ENCODE measurements around the gene JPH2.

Gene JPH2

DNA sequence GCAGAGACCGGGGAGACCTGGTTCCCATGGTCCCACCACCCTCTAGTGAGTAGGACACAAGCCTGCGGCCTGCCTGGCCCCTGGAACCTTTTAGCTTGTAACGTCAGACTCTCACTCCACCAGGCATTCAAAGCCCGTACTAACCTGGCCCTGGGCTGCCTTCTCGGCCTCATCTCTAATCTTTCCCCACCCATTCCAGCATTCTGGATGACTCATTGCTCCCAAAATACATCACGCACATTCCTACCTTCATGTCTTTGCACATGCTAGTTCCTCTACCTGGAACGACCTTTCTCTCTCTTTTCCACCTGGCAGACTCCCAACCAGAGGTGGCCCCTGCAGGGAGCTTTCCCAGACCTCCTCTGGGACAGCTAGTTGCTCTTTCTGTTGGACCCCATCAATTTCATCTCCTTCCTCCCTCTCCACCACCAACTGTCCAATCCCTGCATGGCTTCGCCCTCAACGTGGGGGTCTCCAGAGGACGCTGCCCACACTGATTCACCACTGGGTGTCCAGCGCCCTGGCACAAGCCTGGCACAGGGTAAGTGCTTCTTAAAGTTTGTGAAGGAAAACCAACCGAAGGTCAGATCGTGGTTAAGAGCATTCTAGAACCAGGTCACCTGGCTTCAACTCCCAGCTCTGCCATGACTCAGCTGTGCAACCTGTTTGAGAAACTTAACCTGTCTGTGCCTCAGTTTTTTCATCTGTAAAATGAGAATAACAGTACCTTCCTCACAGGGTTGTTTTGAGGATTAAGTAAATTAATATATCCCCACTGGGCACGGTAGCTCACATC is 35.2 kb downstream of the JPH2 start:
- H3K4me2 ChIP-seq (ENCODE audit: insufficient read depth, low read length), result no peak overlapping the region
- H3K4me1 ChIP-seq (ENCODE audit: insufficient read depth, low read length), result no peaks in the 10 kb centered on the region
- ATAC-seq (ENCODE audit: insufficient read depth, low read depth), result no peak
- H2AFZ ChIP-seq (ENCODE audit: low read depth, low read length), result no peak overlapping the region
- no peak for TF ChIP-seq CTCF (IDR thresholded peaks at IDR 0.05; ENCODE audit: borderline replicate concordance, extremely low read depth, low read length, poor library complexity, severe bottlenecking)
- no peak for TF ChIP-seq EZH2 (IDR thresholded peaks at IDR 0.05; ENCODE audit: borderline replicate concordance, low read depth, low read length, severe bottlenecking)
- H3K27me3 ChIP-seq (ENCODE audit: insufficient read depth, low read length, poor library complexity), result peaks cover 16% of the 10 kb centered on the region
- no peaks in the 10 kb centered on the region for H3K36me3 ChIP-seq (ENCODE audit: insufficient read depth, low read length)
- H3K9me3 ChIP-seq (ENCODE audit: insufficient read depth, low read length, severe bottlenecking), result no peaks in the 10 kb centered on the region
- no peaks in the 10 kb centered on the region for H4K20me1 ChIP-seq (ENCODE audit: insufficient read depth, low read length)
- H3K9ac ChIP-seq (ENCODE audit: low read depth, low read length), result no peak overlapping the region
- no peaks in the 10 kb centered on the region for H3K79me2 ChIP-seq (ENCODE audit: insufficient read depth, low read length)
- no peak overlapping the region for H3K4me3 ChIP-seq (ENCODE audit: low read depth in 1 of 2, low read length in 2 of 2)
- DNase-seq, result no peak
- no peak overlapping the region for H3K27ac ChIP-seq (ENCODE audit: low read length)

DNA sequence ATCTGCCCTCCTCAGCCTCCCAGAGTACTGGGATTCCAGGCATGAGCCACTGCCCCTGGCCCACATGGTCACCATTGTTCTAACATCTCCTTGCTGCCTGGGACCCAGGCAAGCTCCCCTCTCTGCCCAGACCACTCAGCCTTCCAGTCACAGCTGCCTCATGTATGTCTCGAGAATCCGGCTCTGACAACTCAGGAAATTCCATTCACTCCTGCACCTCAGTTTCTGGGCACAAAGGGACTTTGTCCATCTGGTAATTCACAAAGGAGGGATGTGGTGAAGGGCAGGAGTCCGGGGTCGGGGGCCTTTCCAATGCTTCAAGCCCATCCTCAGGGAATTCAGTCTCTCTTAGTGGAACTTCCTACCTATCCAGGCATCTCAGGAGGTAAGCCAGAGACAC is 40.7 kb downstream of the JPH2 start:
- Histone ChIP-seq H3K27me3 (ENCODE audit: insufficient read depth, low read length, poor library complexity) (peaks cover 30% of the 10 kb centered on the region), H4K20me1 (ENCODE audit: insufficient read depth, low read length) (no peaks in the 10 kb centered on the region), H3K9me3 (ENCODE audit: insufficient read depth, low read length, severe bottlenecking) (no peaks in the 10 kb centered on the region), H3K4me1 (ENCODE audit: insufficient read depth, low read length) (no peaks in the 10 kb centered on the region), H2AFZ (ENCODE audit: low read depth, low read length) (no peak overlapping the region), H3K4me3 (ENCODE audit: low read depth in 1 of 2, low read length in 2 of 2) (no peak overlapping the region), H3K36me3 (ENCODE audit: insufficient read depth, low read length) (no peaks in the 10 kb centered on the region), H3K27ac (ENCODE audit: low read length) (no peak overlapping the region), H3K9ac (ENCODE audit: low read depth, low read length) (no peak overlapping the region), H3K4me2 (ENCODE audit: insufficient read depth, low read length) (no peak overlapping the region), H3K79me2 (ENCODE audit: insufficient read depth, low read length) (no peaks in the 10 kb centered on the region)
- no peak for ATAC-seq (ENCODE audit: insufficient read depth, low read depth)
- TF ChIP-seq EZH2 (IDR thresholded peaks at IDR 0.05; ENCODE audit: borderline replicate concordance, low read depth, low read length, severe bottlenecking) (no peak), CTCF (IDR thresholded peaks at IDR 0.05; ENCODE audit: borderline replicate concordance, extremely low read depth, low read length, poor library complexity, severe bottlenecking) (no peak)
- DNase-seq, result no peak

DNA sequence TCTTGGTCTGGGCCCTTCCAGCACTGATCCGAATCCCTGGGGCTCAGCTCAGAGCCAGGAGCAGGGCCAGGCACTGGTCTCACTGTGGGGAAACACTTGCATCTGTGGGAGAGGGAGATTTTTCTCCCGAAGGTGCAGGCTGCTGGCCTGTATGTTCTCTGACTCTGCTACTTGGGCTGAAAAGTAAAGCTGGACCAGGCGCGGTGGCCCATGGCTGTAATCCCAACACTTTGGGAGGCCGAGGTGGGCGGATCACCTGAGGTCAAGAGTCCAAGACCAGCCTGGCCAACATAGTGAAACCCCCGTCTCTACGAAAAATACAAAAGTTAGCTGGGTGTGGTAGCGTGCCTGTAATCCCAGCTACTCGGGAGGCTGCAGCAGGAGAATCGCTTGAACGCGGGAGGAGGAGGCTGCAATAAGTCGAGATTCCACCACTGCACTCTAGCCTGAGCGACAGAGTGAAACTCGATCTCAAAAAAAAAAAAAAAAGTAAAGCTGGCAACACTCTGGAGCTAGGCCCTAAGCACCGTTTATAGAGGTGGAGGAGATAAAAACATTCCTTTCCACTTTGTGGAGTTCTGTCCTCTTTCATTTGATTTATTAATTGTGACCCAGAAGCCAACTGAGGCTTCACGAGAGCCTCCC is 41.7 kb downstream of the JPH2 start:
- TF ChIP-seq CTCF (IDR thresholded peaks at IDR 0.05; ENCODE audit: borderline replicate concordance, extremely low read depth, low read length, poor library complexity, severe bottlenecking), result no peak
- no peak overlapping the region for H3K4me2 ChIP-seq (ENCODE audit: insufficient read depth, low read length)
- ATAC-seq (ENCODE audit: insufficient read depth, low read depth) (no peak), DNase-seq (no peak)
- no peak overlapping the region for H3K9ac ChIP-seq (ENCODE audit: low read depth, low read length)
- H3K9me3 ChIP-seq (ENCODE audit: insufficient read depth, low read length, severe bottlenecking), result no peaks in the 10 kb centered on the region
- H2AFZ ChIP-seq (ENCODE audit: low read depth, low read length), result no peak overlapping the region
- H3K27ac ChIP-seq (ENCODE audit: low read length), result no peak overlapping the region
- H3K27me3 ChIP-seq (ENCODE audit: insufficient read depth, low read length, poor library complexity), result peaks cover 35% of the 10 kb centered on the region
- no peaks in the 10 kb centered on the region for H3K79me2 ChIP-seq (ENCODE audit: insufficient read depth, low read length)
- H3K4me3 ChIP-seq (ENCODE audit: low read depth in 1 of 2, low read length in 2 of 2), result no peak overlapping the region
- no peaks in the 10 kb centered on the region for H4K20me1 ChIP-seq (ENCODE audit: insufficient read depth, low read length)
- H3K36me3 ChIP-seq (ENCODE audit: insufficient read depth, low read length), result no peaks in the 10 kb centered on the region
- no peaks in the 10 kb centered on the region for H3K4me1 ChIP-seq (ENCODE audit: insufficient read depth, low read length)
